HG03196 (cell line): ENCODE results near the gene KTN1.

ENCODE experiments used
- ATAC-seq: cut with Tn5 transposase; IDR thresholded peaks from one replicate; pipeline ENCODE4 v1.9.1; 2021; ENCODE audit not compliant: unreplicated experiment

Gene KTN1

DNA sequence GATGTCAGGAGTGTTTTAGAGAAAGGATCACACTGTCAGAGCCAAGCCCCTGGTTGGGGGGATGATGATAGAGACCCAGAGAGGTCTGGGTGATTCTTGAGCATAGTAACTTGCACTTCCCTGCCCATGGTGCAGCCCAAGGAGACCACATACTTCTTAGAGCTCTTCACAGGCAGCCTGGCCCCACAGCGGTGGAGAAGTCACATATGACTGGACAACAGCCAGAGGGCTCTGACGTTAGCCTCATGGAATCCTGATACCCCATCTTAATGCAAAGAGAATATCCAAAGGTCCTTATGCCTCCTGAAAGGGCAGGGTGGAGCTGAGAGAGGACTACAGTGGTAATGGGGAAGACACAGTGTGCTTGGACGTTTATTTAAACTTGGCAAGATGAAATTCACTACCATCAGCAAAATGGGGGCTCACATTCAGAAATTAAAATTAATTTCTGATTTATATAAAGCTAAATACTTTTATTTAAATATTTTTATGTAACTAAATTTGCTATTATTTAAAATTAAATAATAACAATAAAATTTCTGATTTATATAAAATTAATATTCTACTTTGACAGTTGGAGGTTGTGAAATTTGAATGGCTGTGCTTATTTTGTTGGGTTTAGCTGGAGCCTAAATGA lies 131.3 kb downstream of the KTN1 start:
- no peak for ATAC-seq

DNA sequence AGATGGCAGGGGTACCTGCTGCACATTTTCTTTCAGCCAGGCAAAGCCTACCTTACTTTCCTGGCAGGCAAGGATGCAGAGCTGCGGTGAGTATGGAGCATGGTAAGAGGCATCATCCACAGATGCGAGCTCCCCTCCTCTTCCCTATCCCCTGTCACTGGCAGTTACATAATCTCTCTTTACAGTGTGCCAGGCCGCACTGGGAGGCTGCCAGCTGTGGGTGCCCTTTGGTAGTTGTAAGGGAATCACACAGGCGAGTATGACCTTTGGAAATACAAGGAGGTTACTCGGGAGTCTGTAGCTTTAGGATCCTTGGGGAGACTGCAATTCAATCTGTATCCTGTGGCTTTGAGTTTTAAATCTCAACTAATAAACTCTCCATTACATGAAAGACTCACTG lies 132.5 kb downstream of the KTN1 start:
- ATAC-seq, result no peak

DNA sequence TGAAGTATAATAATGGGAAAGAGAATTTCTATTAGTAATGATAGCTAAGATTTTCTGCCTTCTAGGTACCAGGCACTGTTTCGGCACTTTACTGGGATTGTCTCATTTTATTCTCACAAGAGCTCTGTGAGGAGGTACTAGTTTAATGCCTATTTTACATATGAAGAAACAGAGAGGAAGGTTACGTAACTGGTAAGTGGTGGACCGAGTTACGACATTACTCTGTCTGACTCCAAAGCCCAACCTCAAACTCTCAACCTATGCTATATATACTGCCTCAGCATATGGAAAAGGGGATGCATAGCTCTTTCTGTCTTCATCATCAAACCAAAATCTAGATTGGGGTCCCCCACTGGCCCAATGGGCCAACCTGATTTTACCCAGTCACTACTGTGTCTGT lies 133.5 kb downstream of the KTN1 start:
- ATAC-seq, result no peak

DNA sequence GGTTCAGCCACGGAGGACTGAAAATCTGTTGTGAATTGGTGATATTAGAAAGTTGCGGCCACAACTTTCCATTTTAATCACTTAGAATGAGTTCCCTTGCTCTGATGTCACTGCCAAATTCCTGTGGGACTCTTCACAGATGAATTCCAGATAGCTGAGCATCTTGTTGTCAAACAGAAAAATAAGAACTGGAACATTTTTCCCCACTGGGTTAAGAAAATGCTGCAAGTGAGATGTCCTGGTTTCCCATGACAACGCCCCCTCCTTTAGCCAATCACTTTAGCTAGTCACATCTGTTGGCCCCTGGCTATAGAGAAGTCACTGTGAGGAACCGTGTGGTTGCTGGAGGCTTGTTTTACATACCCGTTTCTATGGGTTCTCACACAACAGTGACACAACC lies 135.9 kb downstream of the KTN1 start:
- ATAC-seq, result no peak

DNA sequence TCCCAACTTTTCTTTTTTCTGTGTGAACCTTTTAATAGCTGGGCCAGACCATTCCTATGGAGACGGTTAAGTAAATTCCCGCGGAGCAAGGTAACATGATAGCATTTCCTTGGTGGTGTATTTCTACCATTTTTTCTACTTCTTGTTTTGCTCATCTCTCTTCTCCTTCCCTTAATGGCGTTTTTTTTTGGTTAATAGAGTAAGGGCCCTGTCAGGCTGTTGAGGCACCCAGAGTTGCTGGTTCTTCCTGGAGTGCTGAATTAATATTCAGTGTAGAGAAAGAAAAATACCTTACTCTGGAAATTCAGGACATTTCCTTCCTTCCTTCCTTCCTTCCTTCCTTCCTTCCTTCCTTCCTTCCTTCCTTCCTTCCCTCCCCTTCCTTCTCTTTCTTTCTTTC lies 137.6 kb downstream of the KTN1 start:
- ATAC-seq, result no peak

DNA sequence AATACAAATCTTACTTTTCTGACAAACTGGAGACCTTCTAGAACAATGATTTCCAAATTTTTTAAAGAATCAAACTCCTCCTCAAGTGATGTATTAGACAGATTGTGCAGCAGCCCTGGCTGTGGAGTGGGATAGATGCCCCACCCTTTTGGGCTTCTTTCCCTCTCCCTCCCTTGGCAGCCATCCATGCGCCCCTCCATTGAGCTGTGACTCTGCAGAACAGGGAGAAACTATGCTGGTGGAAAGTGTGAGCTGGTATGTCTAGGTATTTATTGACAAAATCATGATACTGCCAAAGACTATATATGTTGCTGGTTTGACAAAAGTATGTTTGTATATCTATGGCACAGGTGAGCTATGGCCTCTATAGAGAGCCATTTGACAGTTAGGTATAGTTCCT lies 138.5 kb downstream of the KTN1 start:
- ATAC-seq, result no peak

DNA sequence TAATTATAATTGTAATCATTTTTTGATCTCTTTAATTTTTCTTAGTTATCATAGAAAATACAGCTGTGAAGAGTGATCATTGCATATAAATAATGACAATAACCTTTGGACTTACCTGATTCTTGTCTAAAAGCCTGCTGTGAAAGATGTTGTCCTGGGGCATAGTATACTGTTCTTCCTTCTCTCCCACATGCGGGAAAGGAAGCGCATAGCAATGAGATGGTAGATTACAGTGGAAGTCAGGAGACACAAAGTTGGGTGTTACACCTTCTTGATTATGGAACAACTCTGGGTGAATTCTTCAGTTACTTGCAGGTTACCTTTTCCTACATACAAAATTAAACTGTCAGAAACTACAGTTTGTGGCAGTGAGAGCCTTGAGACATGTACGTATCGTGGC lies 140.8 kb downstream of the KTN1 start:
- ATAC-seq, result no peak

DNA sequence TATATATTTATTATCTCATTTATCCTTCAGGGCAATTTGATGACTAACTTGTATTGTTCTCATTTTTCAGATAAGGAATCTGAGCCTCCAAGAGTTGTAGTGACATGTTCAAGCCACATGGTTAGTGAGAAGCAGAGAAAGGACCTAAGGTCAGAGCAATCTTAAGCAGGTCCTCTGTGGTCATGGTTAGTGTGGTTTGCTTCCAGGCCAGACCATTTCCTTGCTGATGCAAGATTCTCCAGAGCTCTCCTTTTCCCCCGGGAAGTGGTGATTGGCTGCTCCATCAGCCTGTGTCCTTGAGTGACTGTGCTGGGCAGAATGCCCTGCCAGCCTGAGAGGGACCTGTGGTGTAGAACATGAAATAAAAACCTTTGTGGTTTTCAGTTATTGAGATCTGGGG lies 141.3 kb downstream of the KTN1 start:
- no peak for ATAC-seq

DNA sequence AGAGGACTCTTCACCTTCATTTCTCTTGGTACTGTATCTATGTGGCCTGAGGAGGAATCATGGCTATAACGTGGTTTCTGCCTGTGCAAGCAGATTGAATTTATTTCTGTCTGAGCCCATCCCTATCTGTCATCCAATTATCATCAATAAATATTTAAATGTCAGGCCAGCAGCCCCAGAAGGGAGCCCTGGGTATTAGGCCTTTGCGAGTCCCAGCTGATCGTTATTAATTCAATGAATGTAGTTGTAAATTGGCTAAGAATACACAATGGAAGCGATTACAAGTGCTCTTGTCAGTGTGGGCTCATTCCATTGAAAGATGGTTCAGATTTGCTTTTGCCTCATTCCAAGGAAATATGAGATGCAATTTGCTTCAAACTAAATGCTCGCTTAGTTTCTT lies 142.0 kb downstream of the KTN1 start:
- ATAC-seq, result no peak

DNA sequence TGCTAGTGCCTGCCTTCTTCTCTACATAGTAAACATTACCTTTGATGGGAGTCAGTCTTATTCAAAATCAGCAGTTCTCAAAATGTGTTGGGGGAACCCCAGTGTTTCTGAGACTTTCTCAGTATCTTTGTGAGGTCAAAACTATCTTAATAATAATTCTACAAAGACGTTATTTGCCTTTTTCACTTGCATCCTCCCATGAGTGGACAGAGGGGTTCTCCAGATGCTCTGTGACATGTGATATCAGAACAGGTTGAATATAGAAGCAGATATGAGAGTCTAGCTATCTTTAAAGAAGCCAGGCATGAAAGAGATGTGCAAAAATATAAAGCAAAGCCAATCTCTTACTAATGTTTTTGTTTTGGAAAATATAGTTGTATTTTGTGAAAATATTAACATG lies 144.7 kb downstream of the KTN1 start:
- no peak for ATAC-seq

DNA sequence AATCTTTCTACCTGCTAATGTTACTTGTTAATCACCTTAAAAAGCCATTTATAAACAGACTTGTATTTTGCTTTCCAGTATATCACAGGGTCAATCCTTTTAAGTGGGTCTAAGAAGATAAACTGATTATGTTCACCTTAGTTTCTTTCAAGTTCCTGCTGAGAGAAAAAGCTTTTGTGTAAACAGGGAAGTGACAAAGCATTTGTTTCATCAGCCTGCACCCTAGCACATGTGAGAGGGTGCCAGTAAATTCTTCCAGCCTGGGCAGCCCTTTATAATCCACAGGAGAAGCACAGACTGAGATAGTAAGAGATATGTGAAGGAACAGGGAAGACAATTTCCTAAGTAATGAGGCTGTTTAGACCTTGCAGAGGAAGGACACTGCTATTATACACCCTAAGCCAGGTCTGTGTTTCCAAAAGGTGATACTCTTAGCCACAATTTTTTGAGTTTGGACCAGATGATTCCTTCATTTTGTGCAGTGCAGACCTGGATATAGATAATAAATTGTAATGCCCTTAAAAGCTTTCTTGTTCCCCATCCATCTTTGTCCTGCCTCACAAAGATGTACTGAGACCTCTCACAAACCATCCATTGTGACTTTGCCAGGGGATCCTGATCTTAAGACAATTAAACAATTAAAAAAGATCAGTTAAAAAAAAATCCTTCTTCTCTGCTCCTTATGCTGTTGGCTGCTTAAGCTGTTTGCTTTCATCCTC lies 150.7 kb downstream of the KTN1 start:
- no peak for ATAC-seq

DNA sequence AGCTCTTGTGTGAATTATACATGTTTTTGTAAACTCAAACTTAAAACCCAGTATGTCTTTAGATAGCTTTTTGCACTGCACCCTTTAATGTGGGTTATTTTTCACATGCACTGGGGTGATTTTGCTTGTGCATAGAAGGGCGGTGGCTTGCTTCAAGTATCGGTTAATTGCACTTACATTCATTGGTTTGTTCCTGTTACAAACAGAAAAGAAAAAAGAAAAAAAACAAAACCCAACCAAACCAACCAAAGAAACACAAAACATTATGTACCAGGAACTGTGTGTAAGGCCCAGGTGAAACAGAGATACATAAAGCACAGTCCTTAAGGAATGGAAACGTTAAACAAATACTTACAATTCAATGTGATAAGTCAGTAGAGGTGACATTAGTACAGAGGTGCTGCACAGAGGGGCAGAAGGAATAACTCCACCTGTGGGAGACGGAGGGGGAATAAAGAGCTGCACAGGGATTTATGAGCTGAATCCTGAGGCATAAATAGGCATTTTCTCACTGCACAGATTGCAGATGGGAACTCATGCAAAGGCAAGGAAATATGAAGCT lies 151.4 kb downstream of the KTN1 start:
- ATAC-seq, result no peak

DNA sequence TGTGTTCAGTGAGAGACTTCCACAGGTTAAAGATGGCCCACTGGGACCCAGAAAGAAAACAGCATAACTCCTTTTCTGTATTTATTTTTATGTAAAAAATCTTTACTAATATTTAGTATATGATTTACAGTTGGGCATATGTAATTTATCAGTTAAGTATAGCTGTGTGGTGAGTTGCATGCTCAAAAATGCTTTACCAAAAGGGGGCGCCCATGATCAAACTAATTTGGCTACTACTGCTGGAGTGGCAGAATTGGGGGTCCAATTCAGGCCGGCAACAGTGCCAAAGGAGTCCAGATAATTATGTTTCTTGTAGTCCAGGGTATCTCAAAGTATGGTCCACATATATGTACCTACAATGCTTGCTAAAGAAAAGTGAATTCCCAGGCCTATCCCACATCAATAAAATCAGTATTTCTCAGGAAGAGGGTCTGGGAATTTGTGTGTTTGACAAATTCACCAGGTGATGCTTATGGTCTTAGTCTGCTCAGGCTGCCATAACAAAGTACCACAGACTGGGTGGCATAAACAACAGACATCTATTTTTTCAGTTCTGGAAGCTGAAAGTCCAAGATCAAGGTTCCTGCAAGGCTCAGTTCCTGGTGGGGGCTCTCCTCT lies 152.0 kb downstream of the KTN1 start:
- ATAC-seq, result no peak

DNA sequence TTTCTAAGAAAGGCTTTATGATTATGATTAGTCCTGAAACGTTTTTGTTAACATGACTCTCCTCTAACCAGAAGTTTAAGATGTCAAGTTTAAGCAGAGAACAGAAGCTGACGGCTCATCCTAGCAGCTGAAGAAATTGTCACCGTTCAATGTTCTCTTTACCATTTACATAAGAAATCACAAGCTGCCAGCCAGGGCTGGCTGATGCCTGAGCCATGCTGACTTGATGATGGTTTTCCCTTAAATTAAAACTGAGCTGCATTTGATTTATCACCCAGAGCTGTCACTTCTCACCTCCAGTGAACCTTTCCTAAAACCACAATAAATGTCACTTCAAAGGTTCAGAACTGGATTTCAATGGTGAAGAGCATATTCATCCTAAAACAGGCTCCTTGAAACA lies 153.6 kb downstream of the KTN1 start:
- no peak for ATAC-seq
